KOPT-K1 (cell line): ENCODE measurements around the gene PSTPIP2.

Experiments used
- H3K27ac ChIP-seq: fragments of 200-600 bp; sonication (generic); 2 replicates; pipeline ENCODE4 v1.5.1; 2016; ENCODE audit warnings: antibody characterized with exemption, mild to moderate bottlenecking, low read depth, low read length; ENCODE audit not compliant: poor library complexity, severe bottlenecking
- H3K36me3 ChIP-seq: fragments of 200-600 bp; sonication (generic); 2 replicates; pipeline ENCODE4 v1.5.1; 2017; ENCODE audit warnings: antibody characterized with exemption, mild to moderate bottlenecking, low read length, moderate library complexity; ENCODE audit not compliant: insufficient read depth
- H3K9me3 ChIP-seq: fragments of 200-600 bp; sonication (generic); 2 replicates; pipeline ENCODE4 v1.5.1; 2017; ENCODE audit warnings: antibody characterized with exemption, low read length, mild to moderate bottlenecking; ENCODE audit not compliant: insufficient read depth, poor library complexity, severe bottlenecking

The PSTPIP2 gene

DNA sequence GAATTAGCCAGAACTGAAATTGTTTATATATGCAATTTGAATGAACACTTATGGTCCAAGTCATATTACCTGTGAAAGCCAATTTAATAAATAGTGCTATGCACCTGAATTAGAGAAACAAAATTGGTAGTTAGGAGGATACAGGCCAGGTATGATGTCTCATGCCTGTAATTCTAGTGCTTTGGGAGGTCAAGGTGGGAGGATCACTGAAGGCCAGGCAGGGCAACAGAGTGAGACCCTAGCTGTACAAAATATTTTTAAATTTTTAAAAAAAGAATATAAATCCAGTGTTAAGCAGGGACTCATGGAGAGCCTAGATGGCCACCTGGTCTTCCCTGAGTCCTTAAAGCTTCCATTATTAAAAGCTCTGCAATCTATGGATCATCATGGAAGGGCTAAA lies 7.3 kb upstream of the PSTPIP2 start:
- Histone ChIP-seq H3K36me3 (peaks cover 89% of the 10 kb centered on the region), H3K27ac (no peak overlapping the region), H3K9me3 (no peaks in the 10 kb centered on the region)

DNA sequence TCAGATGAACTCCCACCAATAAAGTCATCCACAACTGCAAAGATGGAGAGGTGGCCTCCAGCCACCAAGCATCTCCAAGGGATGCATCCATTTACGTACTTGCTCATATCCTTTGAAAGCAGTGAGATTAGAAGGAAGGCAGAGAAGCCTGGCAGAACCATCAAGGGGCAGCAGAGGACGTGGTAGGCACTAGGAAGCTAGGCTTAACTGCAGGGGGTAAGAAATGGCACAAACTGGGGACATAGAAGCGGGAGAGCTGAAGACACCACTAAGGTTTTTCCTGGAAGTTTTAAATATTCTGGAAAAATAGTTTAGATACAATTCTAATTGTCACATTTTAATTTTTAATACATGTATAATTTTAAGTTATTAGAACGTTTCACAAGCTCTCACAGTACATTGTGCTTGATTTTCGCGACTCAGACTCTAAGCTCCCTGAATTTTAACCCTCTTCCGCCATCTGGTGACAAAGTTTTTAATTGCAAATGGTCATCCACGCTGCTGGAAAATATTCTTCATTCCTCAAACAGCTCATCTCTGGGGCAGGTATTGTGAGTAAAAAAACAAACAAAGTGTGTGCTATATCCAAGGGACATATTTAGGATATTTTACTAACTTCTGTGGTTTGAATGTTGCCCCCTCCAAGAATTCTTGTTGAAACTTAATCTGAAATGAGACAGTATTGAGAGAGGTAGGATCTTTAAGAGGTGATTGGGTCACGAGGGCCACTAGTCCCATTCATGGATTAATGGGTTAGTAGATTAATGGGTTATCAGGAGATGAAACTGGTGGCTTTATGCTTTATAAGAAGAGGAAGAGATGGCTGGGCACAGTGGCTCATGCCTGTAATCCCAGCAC lies 1.6 kb upstream of the PSTPIP2 start:
- Histone ChIP-seq H3K9me3 (no peaks in the 10 kb centered on the region), H3K27ac (no peak overlapping the region), H3K36me3 (peaks cover 39% of the 10 kb centered on the region)

DNA sequence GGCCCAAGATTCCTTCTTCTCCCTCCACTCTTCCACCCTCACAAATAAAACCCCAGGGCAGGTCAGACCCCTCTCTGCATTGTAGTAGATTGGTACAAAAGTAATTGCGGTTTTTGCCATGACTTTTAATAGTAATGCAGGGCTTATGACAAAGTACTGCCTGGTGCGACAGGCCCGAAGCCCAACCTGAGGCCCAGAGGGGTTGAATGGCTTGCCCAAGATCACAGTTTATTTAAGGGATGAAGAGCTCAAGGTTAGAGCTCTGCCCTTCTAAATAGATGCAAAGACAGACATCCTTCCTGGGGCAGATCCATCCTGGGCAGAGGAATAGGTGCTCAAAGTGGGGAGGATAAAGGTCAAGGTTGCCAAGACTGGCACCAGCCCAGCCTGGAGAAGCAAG lies 899 bp upstream of the PSTPIP2 start:
- H3K36me3 ChIP-seq, result peaks cover 32% of the 10 kb centered on the region
- H3K9me3 ChIP-seq, result no peaks in the 10 kb centered on the region
- H3K27ac ChIP-seq, result no peak overlapping the region

GRCh38 chr18:46072376-46072867 lies 362 bp upstream of the PSTPIP2 start:
- no peak overlapping the region for H3K27ac ChIP-seq

GRCh38 chr18:46070815-46071652 lies 1.0 kb downstream of the PSTPIP2 start:
- Histone ChIP-seq H3K36me3 (peaks cover 12% of the 10 kb centered on the region; the same call in 1 of the 2 replicates), H3K9me3 (no peaks in the 10 kb centered on the region), H3K27ac (peak overlapping the region; percentile 35)

More at GRCh38 chr18:46072376-46072867, 362 bp upstream of the PSTPIP2 start:
- Histone ChIP-seq H3K9me3 (no peaks in the 10 kb centered on the region), H3K36me3 (peaks cover 26% of the 10 kb centered on the region)

- H3K9me3 ChIP-seq, result no peaks in the 10 kb centered on the region
- no peak overlapping the region for H3K27ac ChIP-seq
- H3K36me3 ChIP-seq, result peaks cover 11% of the 10 kb centered on the region; the same call in 1 of the 2 replicates
Measured at GRCh38 chr18:46070232-46070631, 1.8 kb downstream of the PSTPIP2 start.

DNA sequence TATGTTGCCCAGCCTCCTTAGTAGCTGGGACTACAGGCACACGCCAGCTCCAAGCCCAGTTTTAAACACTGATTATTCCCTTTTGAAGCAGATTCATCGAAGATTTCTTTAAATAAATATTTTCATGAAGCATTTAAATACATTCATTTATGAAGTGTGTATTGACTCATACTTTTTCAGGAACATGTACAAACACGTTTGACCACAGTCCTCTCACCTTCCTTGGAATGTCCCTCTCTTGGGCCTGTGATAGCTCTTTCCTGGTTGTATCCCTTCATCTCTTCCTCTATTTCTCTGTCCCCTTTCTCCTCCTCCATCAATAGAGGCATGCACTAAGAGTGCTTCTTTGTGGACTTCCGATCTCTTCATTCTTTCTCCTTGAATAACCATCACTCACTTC lies 2.5 kb downstream of the PSTPIP2 start:
- H3K36me3 ChIP-seq, result 0 out of 2 replicates have a peak, but pooled peaks cover 7% of the 10 kb centered on the region
- no peaks in the 10 kb centered on the region for H3K9me3 ChIP-seq
- no peak overlapping the region for H3K27ac ChIP-seq

DNA sequence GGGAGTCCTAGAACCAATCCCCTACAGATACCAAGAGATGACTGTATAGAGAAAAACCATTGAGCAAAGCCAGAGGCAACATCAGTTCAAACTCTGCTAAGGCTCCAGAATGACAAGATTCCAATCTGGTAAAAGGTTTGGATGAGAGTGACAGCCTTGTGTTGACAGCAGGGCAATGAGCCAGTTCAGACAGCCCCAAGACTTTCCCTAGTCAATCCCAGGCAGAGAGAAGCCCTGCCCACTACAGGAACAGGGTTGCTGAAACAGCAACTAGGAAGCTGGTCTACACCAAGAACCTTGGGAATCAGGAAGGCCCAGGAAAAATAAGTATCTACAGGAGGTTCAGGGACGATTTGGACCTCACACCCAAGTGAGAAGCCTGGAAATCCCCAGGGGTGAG lies 3.3 kb downstream of the PSTPIP2 start:
- Histone ChIP-seq H3K36me3 (no peaks in the 10 kb centered on the region), H3K9me3 (no peaks in the 10 kb centered on the region), H3K27ac (no peak overlapping the region)

DNA sequence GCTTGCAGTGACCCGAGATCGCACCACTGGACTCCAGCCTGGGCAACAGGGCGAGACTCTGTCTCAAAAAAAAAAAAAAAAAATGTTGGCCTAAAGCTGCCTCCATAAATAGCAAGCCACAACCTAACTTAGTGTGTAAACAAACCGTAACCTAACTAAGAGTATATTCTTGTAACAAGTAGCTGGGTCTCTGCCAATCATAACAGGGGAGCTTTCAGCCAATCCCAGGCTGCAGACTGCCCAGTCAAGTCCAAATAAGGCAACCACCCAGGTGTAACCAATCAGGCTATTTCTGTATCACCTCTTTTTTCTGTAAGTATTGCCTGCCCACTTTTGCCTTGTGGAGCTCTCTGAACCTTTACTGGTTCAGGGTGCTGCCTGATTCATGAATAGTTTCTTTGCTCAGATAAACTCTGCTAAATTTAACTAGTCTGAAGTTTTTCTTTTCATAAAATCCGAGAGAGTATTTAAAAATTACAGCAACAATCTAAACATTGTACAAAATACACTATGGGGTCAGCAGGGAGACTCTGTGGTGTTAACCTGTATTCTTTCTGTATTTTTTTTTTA lies 4.5 kb downstream of the PSTPIP2 start:
- no peak overlapping the region for H3K27ac ChIP-seq
- no peaks in the 10 kb centered on the region for H3K9me3 ChIP-seq
- H3K36me3 ChIP-seq, result no peaks in the 10 kb centered on the region

- no peaks in the 10 kb centered on the region for H3K9me3 ChIP-seq
- no peak overlapping the region for H3K27ac ChIP-seq
Measured at GRCh38 chr18:46062781-46063180, 9.3 kb downstream of the PSTPIP2 start.

GRCh38 chr18:46061796-46062195 lies 10.3 kb downstream of the PSTPIP2 start:
- no peaks in the 10 kb centered on the region for H3K36me3 ChIP-seq
- H3K27ac ChIP-seq, result no peak overlapping the region
- H3K9me3 ChIP-seq, result no peaks in the 10 kb centered on the region

More at GRCh38 chr18:46062781-46063180, 9.3 kb downstream of the PSTPIP2 start:
- H3K36me3 ChIP-seq, result no peaks in the 10 kb centered on the region

- H3K27ac ChIP-seq, result no peak overlapping the region
- H3K9me3 ChIP-seq, result no peaks in the 10 kb centered on the region
- no peaks in the 10 kb centered on the region for H3K36me3 ChIP-seq
Measured at GRCh38 chr18:46061387-46061786, 10.7 kb downstream of the PSTPIP2 start.

GRCh38 chr18:46060359-46060841 lies 11.7 kb downstream of the PSTPIP2 start:
- Histone ChIP-seq H3K27ac (no peak overlapping the region), H3K36me3 (no peaks in the 10 kb centered on the region), H3K9me3 (no peaks in the 10 kb centered on the region)

GRCh38 chr18:46055838-46056230 lies 16.2 kb downstream of the PSTPIP2 start:
- Histone ChIP-seq H3K36me3 (no peaks in the 10 kb centered on the region), H3K27ac (peak overlapping the region; percentile 70)

More at GRCh38 chr18:46055838-46056230, 16.2 kb downstream of the PSTPIP2 start:
- no peaks in the 10 kb centered on the region for H3K9me3 ChIP-seq
